Activated naive CD8-positive, alpha-beta T cell (primary cell): Measurements from ENCODE around the gene KIF25.
"Not testable (repeated sequence)": the region's sequence is repeated elsewhere in the genome, so short reads cannot be mapped to it uniquely, and the experiment has no call there.

Experiments used
- H3K27ac Mint-ChIP-seq: one replicate; pipeline ENCODE4 v1.8.0; 2021; ENCODE audit warnings: mixed read lengths
- H3K27me3 Mint-ChIP-seq: one replicate; pipeline ENCODE4 v1.8.0; 2021; ENCODE audit warnings: mixed read lengths
- H3K36me3 Mint-ChIP-seq: one replicate; pipeline ENCODE4 v1.8.0; 2021; ENCODE audit warnings: mixed read lengths
- H3K4me1 Mint-ChIP-seq: one replicate; pipeline ENCODE4 v1.8.0; 2021; ENCODE audit warnings: low read depth, mixed read lengths
- H3K4me3 Mint-ChIP-seq: one replicate; pipeline ENCODE4 v1.8.0; 2021; ENCODE audit warnings: mild to moderate bottlenecking, mixed read lengths
- H3K9me3 Mint-ChIP-seq: one replicate; pipeline ENCODE4 v1.8.0; 2021; ENCODE audit warnings: low read depth, mixed read lengths

The KIF25 gene

DNA sequence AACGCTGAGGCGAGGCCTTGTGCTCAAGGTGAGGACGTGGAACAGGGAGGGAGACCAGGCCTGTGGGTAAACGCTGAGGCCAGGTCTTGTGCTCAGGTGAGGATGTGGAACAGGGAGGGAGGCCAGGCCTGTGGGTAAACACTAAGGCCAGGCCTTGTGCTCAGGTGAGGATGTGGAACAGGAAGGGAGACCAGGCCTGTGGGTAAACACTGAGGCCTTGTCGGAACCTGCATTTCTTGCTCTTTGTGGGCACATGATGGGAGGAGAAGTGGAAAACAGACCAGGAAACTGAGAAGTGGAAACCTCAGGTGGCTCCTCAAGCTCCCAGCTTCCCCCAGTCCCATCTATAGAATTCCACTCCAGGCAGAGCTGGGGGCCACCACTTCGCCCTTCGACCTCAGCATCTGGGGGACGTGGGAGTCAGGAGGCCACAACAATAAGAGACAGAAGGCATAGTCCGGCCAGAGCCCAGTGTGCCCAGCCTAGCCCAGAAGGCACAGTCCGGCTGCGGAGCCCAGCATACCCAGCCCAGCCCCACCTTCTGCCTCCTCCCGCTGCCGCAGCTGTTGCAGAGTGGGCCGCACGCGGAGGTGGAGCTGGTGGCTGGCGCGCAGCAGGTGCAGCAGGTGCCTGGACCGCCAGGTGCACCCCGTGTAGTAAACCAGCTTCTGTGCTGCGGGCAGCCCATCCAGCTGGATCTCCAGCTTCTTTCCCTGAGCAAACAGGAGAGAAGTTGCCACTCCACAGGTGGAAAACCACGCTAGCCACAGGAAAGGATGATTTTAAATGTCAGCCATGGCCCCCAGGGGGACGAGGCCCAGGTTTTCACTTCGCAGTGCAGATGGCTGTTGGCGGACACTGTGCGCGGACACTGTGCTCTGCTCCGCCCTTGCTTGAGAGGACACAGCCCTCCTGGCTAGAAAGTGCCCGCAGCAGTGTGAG, 64.1 kb downstream of the KIF25 start:
- H3K27ac Mint-ChIP-seq: no peak overlapping the region
- H3K4me1 Mint-ChIP-seq: no peaks in the 10 kb centered on the region
- no peaks in the 10 kb centered on the region for H3K9me3 Mint-ChIP-seq
- H3K36me3 Mint-ChIP-seq: no peaks in the 10 kb centered on the region
- no peak overlapping the region for H3K4me3 Mint-ChIP-seq
- no peaks in the 10 kb centered on the region for H3K27me3 Mint-ChIP-seq

DNA sequence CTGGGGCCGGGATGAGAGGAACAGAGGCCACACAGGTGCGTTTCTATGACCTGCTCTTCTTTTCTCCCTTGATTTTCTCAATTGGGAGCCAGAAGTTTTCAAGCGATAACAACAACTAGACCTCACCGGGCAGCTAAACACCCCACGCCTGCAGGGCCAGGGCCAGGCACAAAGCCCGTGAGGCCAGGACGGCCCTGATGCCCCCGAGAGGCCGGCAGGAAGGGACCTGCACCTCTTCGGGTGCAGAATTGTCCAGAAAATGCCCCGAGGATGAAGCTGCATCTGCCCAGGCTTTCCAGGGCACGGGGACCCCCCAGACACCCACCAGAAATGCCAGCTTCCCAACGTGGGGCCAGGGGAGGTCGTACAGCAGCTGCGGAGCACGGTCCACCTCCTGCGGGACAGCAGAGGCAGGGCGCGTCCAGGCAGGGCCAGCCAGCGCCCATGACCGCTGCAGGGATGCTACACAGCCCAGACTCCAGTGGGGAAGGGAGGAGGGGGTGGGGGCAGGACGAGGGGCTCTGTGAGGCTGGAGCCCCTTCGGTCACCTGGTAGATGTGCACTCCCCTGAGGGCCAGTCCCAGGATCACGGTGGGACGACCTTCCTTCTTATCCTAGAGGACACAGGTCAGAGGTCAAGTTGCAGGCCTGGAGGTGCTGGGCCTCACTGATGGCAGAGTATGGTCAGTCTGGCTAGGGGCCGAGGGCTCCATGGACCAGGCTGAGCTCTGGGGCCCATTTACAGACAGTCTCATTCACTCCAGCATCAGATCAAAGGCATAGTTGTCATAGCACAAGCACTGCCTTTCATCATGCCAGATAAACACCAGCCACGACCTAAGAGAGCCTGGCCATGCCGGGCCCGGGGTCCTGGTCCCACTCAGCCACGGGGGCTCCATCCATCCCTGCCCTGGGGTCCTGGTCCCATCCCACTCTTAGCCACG, 65.1 kb downstream of the KIF25 start:
- Mint-ChIP-seq H3K27ac (no peak overlapping the region), H3K36me3 (no peaks in the 10 kb centered on the region), H3K27me3 (no peaks in the 10 kb centered on the region), H3K9me3 (no peaks in the 10 kb centered on the region), H3K4me1 (no peaks in the 10 kb centered on the region), H3K4me3 (no peak overlapping the region)

DNA sequence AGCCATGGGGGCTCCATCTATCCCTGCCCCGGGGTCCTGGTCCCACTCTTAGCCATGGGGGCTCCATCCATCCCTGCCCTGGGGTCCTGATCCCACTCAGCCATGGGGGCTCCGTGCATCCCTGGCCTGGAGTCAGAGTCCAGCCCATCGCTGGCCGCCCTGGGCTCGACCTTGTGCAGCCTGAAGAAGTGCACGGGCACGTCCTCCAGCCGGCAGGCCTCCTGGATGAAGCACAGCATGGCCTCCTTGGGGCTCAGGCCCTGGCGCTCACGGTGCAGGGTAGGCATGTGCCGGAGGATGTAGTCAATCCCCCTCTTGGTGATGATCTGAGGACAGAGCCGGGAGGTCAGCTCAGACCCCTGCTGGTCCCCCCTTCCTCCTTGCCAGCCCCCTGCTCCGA, 66.0 kb downstream of the KIF25 start:
- Mint-ChIP-seq H3K4me1 (no peaks in the 10 kb centered on the region), H3K4me3 (no peak overlapping the region), H3K9me3 (no peaks in the 10 kb centered on the region), H3K36me3 (no peaks in the 10 kb centered on the region), H3K27me3 (no peaks in the 10 kb centered on the region), H3K27ac (no peak overlapping the region)

GRCh38 chr6:168064226-168064807, 66.8 kb downstream of the KIF25 start:
- Mint-ChIP-seq H3K4me3 (no peak overlapping the region), H3K4me1 (no peaks in the 10 kb centered on the region), H3K27me3 (no peaks in the 10 kb centered on the region), H3K36me3 (no peaks in the 10 kb centered on the region), H3K27ac (no peak overlapping the region), H3K9me3 (no peaks in the 10 kb centered on the region)

GRCh38 chr6:168067081-168067759, 69.7 kb downstream of the KIF25 start:
- no peak overlapping the region for H3K4me3 Mint-ChIP-seq
- H3K27ac Mint-ChIP-seq: no peak overlapping the region
- no peaks in the 10 kb centered on the region for H3K9me3 Mint-ChIP-seq
- no peaks in the 10 kb centered on the region for H3K27me3 Mint-ChIP-seq
- H3K4me1 Mint-ChIP-seq: no peaks in the 10 kb centered on the region
- no peaks in the 10 kb centered on the region for H3K36me3 Mint-ChIP-seq

- Mint-ChIP-seq H3K9me3 (no peaks in the 10 kb centered on the region), H3K4me3 (no peak overlapping the region), H3K36me3 (no peaks in the 10 kb centered on the region), H3K4me1 (no peaks in the 10 kb centered on the region), H3K27ac (no peak overlapping the region), H3K27me3 (no peaks in the 10 kb centered on the region)
Observed at GRCh38 chr6:168070804-168071203, 73.3 kb downstream of the KIF25 start.

- no peak overlapping the region for H3K27ac Mint-ChIP-seq
- H3K4me1 Mint-ChIP-seq: no peaks in the 10 kb centered on the region
- no peaks in the 10 kb centered on the region for H3K27me3 Mint-ChIP-seq
- no peaks in the 10 kb centered on the region for H3K9me3 Mint-ChIP-seq
- no peaks in the 10 kb centered on the region for H3K36me3 Mint-ChIP-seq
- H3K4me3 Mint-ChIP-seq: no peak overlapping the region
Observed at GRCh38 chr6:168071620-168072019, 74.1 kb downstream of the KIF25 start.

DNA sequence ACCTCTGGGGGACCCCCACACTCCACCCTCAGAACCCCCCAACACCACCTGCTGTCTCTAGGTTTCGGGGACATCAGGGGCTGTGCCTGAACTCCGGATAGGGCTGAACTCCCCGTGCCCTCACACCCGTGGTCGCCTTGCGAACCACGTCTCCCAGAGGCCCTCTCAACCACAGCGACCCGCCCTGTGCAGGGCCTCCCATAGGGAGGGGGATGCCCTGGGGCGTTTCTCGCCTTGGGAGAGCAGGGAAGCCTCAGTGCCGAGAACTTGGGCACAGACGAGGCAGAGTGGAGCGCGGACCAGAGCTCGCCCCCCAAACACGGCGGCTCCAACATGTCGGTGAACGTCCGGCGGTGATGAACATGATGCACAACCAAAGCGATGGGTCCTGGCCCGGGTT, 74.8 kb downstream of the KIF25 start:
- H3K4me3 Mint-ChIP-seq: no peak overlapping the region
- no peaks in the 10 kb centered on the region for H3K4me1 Mint-ChIP-seq
- no peak overlapping the region for H3K27ac Mint-ChIP-seq
- H3K27me3 Mint-ChIP-seq: no peaks in the 10 kb centered on the region
- H3K9me3 Mint-ChIP-seq: no peaks in the 10 kb centered on the region
- H3K36me3 Mint-ChIP-seq: no peaks in the 10 kb centered on the region

DNA sequence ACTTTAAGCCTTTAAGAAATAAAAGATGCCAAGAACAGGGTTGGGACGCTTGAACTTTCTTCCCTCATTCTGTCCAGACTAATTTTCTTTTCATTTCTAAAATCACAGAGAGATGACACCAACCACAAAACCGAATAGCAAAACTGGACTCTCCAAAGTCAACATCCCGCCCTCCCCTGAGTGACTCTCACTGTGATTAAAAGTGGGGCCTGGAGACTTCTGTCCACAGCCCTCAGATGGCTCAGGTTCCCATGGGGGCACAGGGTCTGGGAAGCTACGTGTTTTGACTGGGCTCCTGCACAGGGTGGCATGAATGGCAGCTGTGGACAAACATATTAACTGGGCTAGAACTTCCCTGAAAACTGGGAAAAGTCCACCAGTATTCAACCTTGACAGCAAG, 75.3 kb downstream of the KIF25 start:
- Mint-ChIP-seq H3K4me3 (no peak overlapping the region), H3K9me3 (no peaks in the 10 kb centered on the region), H3K27me3 (no peaks in the 10 kb centered on the region), H3K4me1 (no peaks in the 10 kb centered on the region), H3K36me3 (no peaks in the 10 kb centered on the region), H3K27ac (no peak overlapping the region)

- Mint-ChIP-seq H3K36me3 (no peaks in the 10 kb centered on the region), H3K27ac (no peak overlapping the region), H3K4me1 (no peaks in the 10 kb centered on the region), H3K27me3 (no peaks in the 10 kb centered on the region), H3K9me3 (no peaks in the 10 kb centered on the region), H3K4me3 (no peak overlapping the region)
Observed at GRCh38 chr6:168073937-168074730, 76.7 kb downstream of the KIF25 start.

DNA sequence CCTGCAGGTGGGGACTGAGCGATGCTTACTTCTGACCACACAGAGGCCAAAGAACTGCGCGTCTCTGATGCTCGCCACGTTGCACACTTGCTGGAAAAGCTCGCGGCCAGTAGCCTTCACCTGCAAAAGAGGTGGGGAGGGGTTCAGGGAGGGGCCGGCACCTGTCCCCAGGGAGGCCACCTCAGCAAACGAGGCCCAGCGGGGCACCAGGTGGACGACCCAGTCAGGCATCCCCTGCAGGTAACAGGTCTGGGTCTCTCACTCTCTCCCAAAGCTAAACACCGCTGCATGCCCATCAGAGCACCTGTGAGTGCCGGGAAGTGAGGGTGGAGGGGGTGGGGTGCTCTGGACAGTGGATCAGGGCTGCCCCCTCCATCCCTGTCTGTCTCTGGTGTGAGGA, 77.7 kb downstream of the KIF25 start:
- Mint-ChIP-seq H3K27me3 (no peaks in the 10 kb centered on the region), H3K4me1 (no peaks in the 10 kb centered on the region), H3K36me3 (no peaks in the 10 kb centered on the region), H3K4me3 (no peak overlapping the region), H3K9me3 (no peaks in the 10 kb centered on the region), H3K27ac (no peak overlapping the region)

DNA sequence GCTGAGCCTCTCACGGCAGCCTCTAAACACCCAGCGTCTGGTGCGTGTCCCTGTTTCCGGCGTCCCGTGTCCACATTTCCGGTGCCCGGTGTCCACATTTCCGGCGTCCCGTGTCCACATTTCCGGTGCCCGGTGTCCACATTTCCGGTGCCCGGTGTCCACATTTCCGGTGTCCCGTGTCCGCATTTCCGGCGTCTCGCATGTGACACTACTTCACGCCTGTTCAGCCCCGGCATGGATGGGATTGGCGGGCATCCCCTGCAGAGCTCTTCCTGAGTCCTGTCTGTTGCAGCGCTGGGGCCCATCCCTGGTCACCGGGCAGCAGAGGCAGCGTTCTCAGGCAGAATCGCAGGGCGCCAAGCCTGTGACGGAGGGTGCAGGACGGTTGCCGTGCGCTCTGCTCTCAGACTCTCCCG, 78.3 kb downstream of the KIF25 start:
- H3K4me1 Mint-ChIP-seq: no peaks in the 10 kb centered on the region
- H3K9me3 Mint-ChIP-seq: no peaks in the 10 kb centered on the region
- no peak overlapping the region for H3K4me3 Mint-ChIP-seq
- H3K27me3 Mint-ChIP-seq: no peaks in the 10 kb centered on the region
- H3K36me3 Mint-ChIP-seq: no peaks in the 10 kb centered on the region
- no peak overlapping the region for H3K27ac Mint-ChIP-seq

GRCh38 chr6:168077401-168077800, 79.9 kb downstream of the KIF25 start:
- not testable (repeated sequence) for H3K27me3 Mint-ChIP-seq, H3K4me1 Mint-ChIP-seq, H3K4me3 Mint-ChIP-seq, H3K27ac Mint-ChIP-seq, H3K9me3 Mint-ChIP-seq, H3K36me3 Mint-ChIP-seq
